Lung (tissue), 16 donors: ENCODE measurements around the gene EDARADD. TPM values are rescaled to one million over a fixed set of nuclear protein-coding genes. Genes with fewer than 3 reads are reported as not detected.

ENCODE experiments used
- ATAC-seq: fragments of 200-7000 bp; cut with Tn5 transposase; one replicate; pipeline ENCODE4 v1.9.1; 2020; ENCODE audit warnings: moderate number of reproducible peaks; ENCODE audit not compliant: insufficient read depth, low FRiP score
- DNase-seq, 3 donors: peaks; one replicate each; pipeline ENCODE4 v3.0.0-alpha.2; 2013 to 2017
- H3K27ac ChIP-seq, 2 donors: one replicate each; pipeline ENCODE4 v1.5.1; 2013; ENCODE audit warnings: mild to moderate bottlenecking in 2 of 2, moderate library complexity in 2 of 2, control low read depth in 1 of 2, inconsistent platforms in 1 of 2, low read depth in 1 of 2, low read length in 1 of 2
- H3K27me3 ChIP-seq, 3 donors: one replicate each; pipeline ENCODE4 v1.5.1; 2013; ENCODE audit warnings: low read length in 2 of 3; ENCODE audit not compliant: control insufficient read depth in 3 of 3, insufficient read depth in 3 of 3
- H3K36me3 ChIP-seq, 4 donors: one replicate each; pipeline ENCODE4 v1.5.1; 2013; ENCODE audit warnings: low read length in 4 of 4, mild to moderate bottlenecking in 1 of 4, moderate library complexity in 1 of 4; ENCODE audit not compliant: control insufficient read depth in 4 of 4, insufficient read depth in 4 of 4
- H3K4me1 ChIP-seq, 5 donors: one replicate each; pipeline ENCODE4 v1.5.1; 2013; ENCODE audit warnings: low read length in 5 of 5, mild to moderate bottlenecking in 2 of 5, moderate library complexity in 1 of 5; ENCODE audit not compliant: control insufficient read depth in 5 of 5, insufficient read depth in 5 of 5
- H3K4me3 ChIP-seq: one replicate; pipeline ENCODE4 v1.5.1; 2013; ENCODE audit warnings: mild to moderate bottlenecking, control low read depth, moderate library complexity
- H3K9ac ChIP-seq, 2 donors: one replicate each; pipeline ENCODE4 v1.5.1; 2013; ENCODE audit warnings: low read length in 2 of 2, control low read depth in 1 of 2; ENCODE audit not compliant: insufficient read depth in 1 of 2
- H3K9me3 ChIP-seq, 4 donors: one replicate each; pipeline ENCODE4 v1.5.1; 2013; ENCODE audit warnings: low read length in 3 of 4, mild to moderate bottlenecking in 1 of 4, moderate library complexity in 1 of 4; ENCODE audit not compliant: control insufficient read depth in 4 of 4, insufficient read depth in 3 of 4
- CTCF ChIP-seq: IDR thresholded peaks from 2 replicates; pipeline ENCODE4 v1.5.1; 2012; ENCODE audit warnings: mild to moderate bottlenecking; ENCODE audit errors: control extremely low read depth, extremely low read depth
- WGBS, 2 donors: extraction: QIAGEN DNeasy Blood & Tissue Kit; methylation state at CpG; one replicate each; pipeline ENCODE4 v1.1.7; 2013; 5-methylcytosine and 5-hydroxymethylcytosine counted together
- long read RNA-seq, 5 donors: transcript quantifications; one replicate each; lab custom pipeline, GENCODE V29; 2026
- polyA plus RNA-seq, 2 donors: library from polyadenylated mRNA; stranded (reverse); fragments of 200-250 nt; gene quantifications; one replicate each; pipeline ENCODE4 v1.2.1, GENCODE V29; 2013
- total RNA-seq, 2 donors: library from RNA; depleted of rRNA in 1 of 2; stranded (reverse); fragments of >200 nt in 1 of 2; gene quantifications; one replicate each; pipeline ENCODE4 v1.2.1, GENCODE V29; 2014 to 2021
- donor health status: control.
- donor health status: control.
- donor health status: Bipolar disorder and iron deficiency.
- donor health status: healthy.
- donor health status: DM: yes; HTN: yes; CAD: no.

EDARADD gene
- 1 to 10 TPM; 1.8 to 2.3 TPM for total RNA-seq
- under 1 TPM; 0.37 to 0.41 TPM for polyA plus RNA-seq
- long read RNA-seq, donor 1: 0 reads
- long read RNA-seq, donor 2: 0 reads
- long read RNA-seq, donor 3: 0 reads
- long read RNA-seq, donor 4: 0 reads
- long read RNA-seq, donor 5, partial matches to known transcripts: 0 of 2 reads
- long read RNA-seq, donor 5, other reads (novel, unspliced or antisense): 0 of 2 reads

- Histone ChIP-seq H3K9me3 (no peaks in the 10 kb centered on the region), H3K36me3 (no peaks in the 10 kb centered on the region), H3K4me3 (peak within 1 kb of the TSS; percentile 49), H3K9ac (peak within 1 kb of the TSS; percentile 8 to 82), H3K27me3 (no peaks in the 10 kb centered on the region), H3K4me1 (peaks cover 0 to 15% (median 0%) of the 10 kb centered on the region in 5 donors), H3K27ac (no peak within 1 kb of the TSS)
- DNase-seq (no peak), ATAC-seq (no peak)
- WGBS, 2 donors: 47 to 66% methylated on average over 13 of the region's 13 CpGs
- no peak for TF ChIP-seq CTCF
Observed at GRCh38 chr1:236393681-236394481, at the start of gene EDARADD. Gene EDARADD (plus strand): TSS chr1:236394286. CDS start chr1:236394445, 159 bp downstream.

- no peaks in the 10 kb centered on the region for H3K27me3 ChIP-seq
- DNase-seq: peak in 2 of 3 donors; percentile 11 to 12
- no peaks in the 10 kb centered on the region for H3K4me1 ChIP-seq
- H3K9ac ChIP-seq: no peak overlapping the region
- H3K27ac ChIP-seq: no peak overlapping the region
- H3K36me3 ChIP-seq: no peaks in the 10 kb centered on the region
- no peak overlapping the region for H3K4me3 ChIP-seq
- TF ChIP-seq CTCF: no peak
- no peaks in the 10 kb centered on the region for H3K9me3 ChIP-seq
- ATAC-seq: no peak
- 24 to 27% methylated on average over 1 of the region's 1 CpG for WGBS, 2 donors
Observed at GRCh38 chr1:236345728-236346127, 48.4 kb upstream of the EDARADD start.

GRCh38 chr1:236348071-236348470 is 46.0 kb upstream of the EDARADD start:
- Histone ChIP-seq H3K9ac (no peak overlapping the region), H3K4me3 (no peak overlapping the region), H3K27ac (no peak overlapping the region), H3K27me3 (no peaks in the 10 kb centered on the region), H3K9me3 (no peaks in the 10 kb centered on the region), H3K4me1 (no peaks in the 10 kb centered on the region), H3K36me3 (no peaks in the 10 kb centered on the region)
- TF ChIP-seq CTCF: no peak
- ATAC-seq (no peak), DNase-seq (no peak)
- 93% methylated on average over 31 of the region's 31 CpGs for WGBS, 2 donors
